Progenitor cell of endocrine pancreas (in vitro differentiated cells): ENCODE results near the gene RASA3. TPM values are rescaled to one million over a fixed set of nuclear protein-coding genes. Genes with fewer than 3 reads are reported as not detected.
A peak's percentile ranks its signal among the peaks of the same experiment; 100 is the strongest.

Experiments
- DNase-seq: peaks from one replicate; pipeline ENCODE4 v3.0.0; 2021; ENCODE audit warnings: low spot score; ENCODE audit not compliant: unreplicated experiment
- H3K27ac Mint-ChIP-seq: 2 replicates; pipeline ENCODE4 v1.8.0; 2021; ENCODE audit warnings: mild to moderate bottlenecking, moderate library complexity, mixed read lengths
- H3K27me3 Mint-ChIP-seq: 2 replicates; pipeline ENCODE4 v1.8.0; 2021; ENCODE audit warnings: mixed read lengths
- H3K36me3 Mint-ChIP-seq: 2 replicates; pipeline ENCODE4 v1.8.0; 2022; ENCODE audit warnings: mixed read lengths; ENCODE audit not compliant: insufficient read depth
- H3K4me1 Mint-ChIP-seq: 2 replicates; pipeline ENCODE4 v1.8.0; 2021; ENCODE audit warnings: low read depth, mixed read lengths
- H3K4me3 Mint-ChIP-seq: 2 replicates; pipeline ENCODE4 v1.8.0; 2021; ENCODE audit warnings: low read depth, mild to moderate bottlenecking, moderate library complexity, mixed read lengths
- H3K9me3 Mint-ChIP-seq: 2 replicates; pipeline ENCODE4 v1.8.0; 2021; ENCODE audit warnings: low read depth, mixed read lengths
- total RNA-seq: library from RNA; stranded (reverse); gene quantifications from 2 replicates; pipeline ENCODE4 v1.2.1, GENCODE V29; 2021
- TF ChIP-seq, protein P1 (sequence below): fragments of 200-600 bp; sonication (generic); IDR thresholded peaks from one replicate; pipeline ENCODE4 v1.5.0; 2021; ENCODE audit warnings: antibody characterized with exemption, mild to moderate bottlenecking; ENCODE audit not compliant: unreplicated experiment

RASA3 gene
- total RNA-seq, 1 donor from 2014 or later, result 6.3 TPM

DNA sequence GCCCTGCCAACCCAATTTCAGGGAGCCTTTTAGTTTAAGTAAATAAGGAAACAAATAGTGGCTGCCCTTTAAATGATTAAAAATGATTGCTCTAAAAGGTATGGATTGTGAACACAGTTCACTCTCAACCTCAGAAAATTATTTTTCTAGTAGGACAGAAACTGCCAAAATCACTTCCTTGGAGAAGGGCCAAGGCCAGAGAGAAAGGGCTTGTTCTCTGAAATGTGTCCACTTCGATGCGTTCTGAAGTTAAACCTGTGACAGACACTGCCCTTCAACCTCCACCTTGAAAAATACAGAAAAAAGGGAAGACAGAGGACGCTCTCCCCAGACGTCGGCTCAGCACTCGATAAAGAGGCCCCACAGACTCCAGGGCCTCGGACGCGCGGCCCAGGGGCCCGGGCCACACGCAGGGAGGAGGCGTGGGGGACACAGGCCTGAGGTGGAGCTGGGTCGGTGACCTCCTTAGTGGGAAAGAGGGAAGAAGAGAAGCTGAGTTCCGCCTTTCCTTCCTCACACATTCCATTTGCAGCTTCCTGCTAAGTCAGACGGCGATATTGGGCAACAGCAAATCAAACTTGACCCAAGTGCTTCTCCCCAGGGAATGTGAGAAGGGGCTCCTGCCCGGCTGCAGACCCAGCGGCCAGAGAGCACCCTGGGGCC lies 63.6 kb downstream of the RASA3 start:
- Mint-ChIP-seq H3K9me3 (peaks cover 4% of the 10 kb centered on the region), H3K27ac (no peak overlapping the region), H3K4me3 (no peak overlapping the region), H3K36me3 (peaks cover 1% of the 10 kb centered on the region), H3K4me1 (peaks cover 17% of the 10 kb centered on the region), H3K27me3 (peaks cover 4% of the 10 kb centered on the region)
- no peak for DNase-seq
- TF ChIP-seq, protein P1, sequence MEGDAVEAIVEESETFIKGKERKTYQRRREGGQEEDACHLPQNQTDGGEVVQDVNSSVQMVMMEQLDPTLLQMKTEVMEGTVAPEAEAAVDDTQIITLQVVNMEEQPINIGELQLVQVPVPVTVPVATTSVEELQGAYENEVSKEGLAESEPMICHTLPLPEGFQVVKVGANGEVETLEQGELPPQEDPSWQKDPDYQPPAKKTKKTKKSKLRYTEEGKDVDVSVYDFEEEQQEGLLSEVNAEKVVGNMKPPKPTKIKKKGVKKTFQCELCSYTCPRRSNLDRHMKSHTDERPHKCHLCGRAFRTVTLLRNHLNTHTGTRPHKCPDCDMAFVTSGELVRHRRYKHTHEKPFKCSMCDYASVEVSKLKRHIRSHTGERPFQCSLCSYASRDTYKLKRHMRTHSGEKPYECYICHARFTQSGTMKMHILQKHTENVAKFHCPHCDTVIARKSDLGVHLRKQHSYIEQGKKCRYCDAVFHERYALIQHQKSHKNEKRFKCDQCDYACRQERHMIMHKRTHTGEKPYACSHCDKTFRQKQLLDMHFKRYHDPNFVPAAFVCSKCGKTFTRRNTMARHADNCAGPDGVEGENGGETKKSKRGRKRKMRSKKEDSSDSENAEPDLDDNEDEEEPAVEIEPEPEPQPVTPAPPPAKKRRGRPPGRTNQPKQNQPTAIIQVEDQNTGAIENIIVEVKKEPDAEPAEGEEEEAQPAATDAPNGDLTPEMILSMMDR, result no peak

DNA sequence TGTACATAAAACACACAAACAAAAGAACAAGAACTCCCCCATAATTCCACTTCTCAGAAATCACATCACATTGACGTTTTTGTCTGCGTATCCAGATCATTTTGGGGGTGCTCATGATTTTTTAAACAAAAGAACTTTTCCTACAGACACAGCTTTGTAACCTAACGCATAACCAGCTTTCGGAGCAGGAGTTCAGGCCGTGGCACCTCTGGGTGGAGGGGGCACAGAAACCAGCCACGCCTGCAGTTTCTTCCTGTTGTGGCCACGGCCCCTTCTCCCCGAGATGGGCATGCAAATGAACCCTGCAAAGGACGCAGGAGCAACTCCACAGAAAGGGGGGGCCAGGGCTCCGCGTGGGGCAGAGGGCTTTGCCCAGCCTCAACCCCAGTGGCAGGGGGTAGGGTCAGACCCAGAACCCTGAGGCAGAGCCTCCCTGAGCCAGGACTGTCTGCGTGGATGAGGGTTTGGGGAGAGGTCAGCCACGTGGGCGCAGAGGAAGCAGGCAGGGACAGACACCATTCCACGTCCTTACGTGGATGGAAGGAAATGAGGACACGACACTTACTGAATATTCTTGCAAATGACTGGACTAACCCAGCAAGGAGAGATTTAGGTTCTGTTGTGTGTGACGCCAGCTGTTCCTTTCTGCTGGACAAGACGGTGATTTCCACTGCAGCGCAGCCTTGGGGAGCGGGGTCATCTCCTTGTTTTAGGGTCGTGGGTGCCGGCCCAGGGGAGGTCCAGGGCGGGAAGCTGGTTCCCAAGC lies 64.4 kb downstream of the RASA3 start:
- Mint-ChIP-seq H3K4me3 (no peak overlapping the region), H3K27ac (no peak overlapping the region), H3K9me3 (peaks cover 4% of the 10 kb centered on the region), H3K4me1 (peaks cover 17% of the 10 kb centered on the region), H3K36me3 (peaks cover 1% of the 10 kb centered on the region), H3K27me3 (peaks cover 4% of the 10 kb centered on the region)
- TF ChIP-seq, protein P1, result no peak
- no peak for DNase-seq

DNA sequence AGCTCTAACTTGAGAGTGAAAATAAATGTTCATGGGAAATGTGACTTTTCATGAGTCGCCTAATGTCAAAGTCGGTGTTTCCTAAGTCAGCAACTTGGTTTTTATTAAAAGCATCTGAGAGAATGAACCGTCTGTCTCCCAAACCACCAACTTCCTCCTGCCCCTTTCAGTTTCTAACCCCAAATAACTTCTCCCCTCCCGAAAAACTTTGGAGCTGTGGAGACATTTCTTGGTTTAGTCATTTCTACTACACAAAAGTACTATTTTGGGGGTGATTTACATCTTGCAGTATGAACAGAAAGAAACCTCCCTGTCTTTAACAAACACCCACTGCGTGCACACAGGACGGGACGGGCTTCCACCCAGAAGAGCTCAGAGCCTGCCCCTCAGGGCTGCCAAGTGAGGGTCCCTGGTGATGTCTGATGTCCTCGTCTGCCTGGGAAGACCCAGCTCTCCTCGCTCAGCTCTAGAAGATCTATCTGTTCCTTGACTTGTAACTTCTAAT lies 65.0 kb downstream of the RASA3 start:
- Mint-ChIP-seq H3K9me3 (peaks cover 4% of the 10 kb centered on the region), H3K4me1 (peaks cover 17% of the 10 kb centered on the region), H3K27ac (no peak overlapping the region), H3K27me3 (peaks cover 4% of the 10 kb centered on the region), H3K36me3 (peaks cover 1% of the 10 kb centered on the region), H3K4me3 (no peak overlapping the region)
- no peak for DNase-seq
- TF ChIP-seq, protein P1, result no peak

DNA sequence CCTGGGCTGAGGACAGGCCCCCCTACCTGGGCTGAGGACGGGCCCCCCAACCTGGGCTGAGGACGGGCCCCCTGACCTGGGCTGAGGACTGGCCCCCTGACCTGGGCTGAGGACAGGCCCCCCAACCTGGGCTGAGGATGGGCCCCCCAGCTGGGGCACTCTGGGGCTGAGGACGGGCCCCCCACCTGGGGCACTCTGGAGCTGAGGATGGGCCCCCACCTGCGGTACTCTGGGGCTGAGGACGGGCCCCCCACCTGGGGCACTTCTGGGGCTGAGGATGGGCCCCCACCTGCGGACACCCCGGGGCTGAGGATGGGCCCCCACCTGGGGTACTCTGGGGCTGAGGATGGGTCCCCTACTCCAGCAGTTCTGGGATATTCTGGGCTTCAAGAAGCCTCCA lies 65.5 kb downstream of the RASA3 start:
- Mint-ChIP-seq H3K4me3 (no peak overlapping the region), H3K27me3 (peaks cover 4% of the 10 kb centered on the region), H3K4me1 (peaks cover 17% of the 10 kb centered on the region), H3K9me3 (peaks cover 4% of the 10 kb centered on the region), H3K36me3 (peaks cover 1% of the 10 kb centered on the region), H3K27ac (no peak overlapping the region)
- no peak for DNase-seq
- TF ChIP-seq, protein P1, result no peak

DNA sequence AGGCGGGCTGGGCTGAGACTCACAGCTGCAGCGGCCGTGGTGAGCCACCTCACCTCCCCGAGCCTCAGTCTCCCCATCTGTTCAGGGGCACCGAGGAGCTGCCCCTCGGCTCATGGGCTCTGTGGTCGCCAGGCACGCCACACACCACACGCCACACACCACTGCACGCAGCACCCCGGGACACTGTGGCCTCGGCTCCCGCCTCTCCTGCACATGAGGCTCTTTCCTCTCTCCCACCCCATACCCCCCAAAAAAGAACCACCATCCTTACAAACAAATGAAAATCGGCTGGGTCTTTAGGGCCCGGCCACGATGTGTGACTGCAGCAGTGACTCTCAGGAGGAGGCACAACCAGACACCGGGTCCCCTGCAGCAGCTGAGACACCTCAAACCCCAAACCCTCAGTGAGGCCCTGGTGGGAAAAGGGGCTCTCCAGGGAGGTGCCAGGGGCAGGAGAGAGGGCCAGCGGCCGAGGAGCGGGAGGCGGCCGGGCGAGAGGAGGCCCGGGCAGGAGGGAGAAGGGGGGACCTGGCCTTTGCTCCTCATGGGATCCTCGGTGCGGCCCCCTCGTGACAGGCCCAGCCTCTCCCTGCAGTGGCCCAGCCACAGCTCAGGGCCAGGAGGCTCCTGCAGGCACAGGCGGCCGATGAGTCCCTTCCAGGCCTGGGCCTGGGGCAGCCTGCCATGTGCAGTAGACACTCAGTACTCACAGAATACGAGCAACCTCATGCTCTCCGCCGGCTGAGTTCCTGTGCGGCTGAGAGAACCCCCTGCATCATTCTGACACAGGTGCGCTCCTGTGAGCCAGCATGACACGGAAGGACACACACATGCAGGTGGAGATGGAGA lies 66.3 kb downstream of the RASA3 start:
- Mint-ChIP-seq H3K4me3 (no peak overlapping the region), H3K4me1 (peaks cover 17% of the 10 kb centered on the region), H3K9me3 (peaks cover 3% of the 10 kb centered on the region), H3K27me3 (peaks cover 4% of the 10 kb centered on the region), H3K27ac (peak overlapping the region; percentile 29), H3K36me3 (peaks cover 1% of the 10 kb centered on the region)
- DNase-seq, result no peak
- TF ChIP-seq, protein P1, result no peak
